OCI-LY1 (cell line): ENCODE measurements around the gene BMP5.

Experiments used
- CTCF ChIP-seq: fragments of 200-600 bp; sonication (generic), shearing (Covaris generic); IDR thresholded peaks from 2 replicates; pipeline ENCODE4 v1.5.1; 2017; ENCODE audit warnings: mild to moderate bottlenecking, antibody characterized with exemption, low read length, moderate library complexity, mixed read lengths
- EZH2 ChIP-seq: fragments of 200-600 bp; sonication (generic), shearing (Covaris generic); IDR thresholded peaks from 2 replicates; pipeline ENCODE4 v1.8.0; 2017; ENCODE audit warnings: borderline replicate concordance, mixed run types, mild to moderate bottlenecking, antibody characterized with exemption, low read length, moderate library complexity, mixed read lengths

- TF ChIP-seq CTCF: no peak
- TF ChIP-seq EZH2: no peak
These were observed 145.7 kb downstream of the BMP5 start for GRCh38 chr6:55729665-55730064.
